Progenitor cell of endocrine pancreas (in vitro differentiated cells): ENCODE data around the gene KIAA1614. TPM values are rescaled to one million over a fixed set of nuclear protein-coding genes. Genes with fewer than 3 reads are reported as not detected.
"Not testable (repeated sequence)": the region's sequence is repeated elsewhere in the genome, so short reads cannot be mapped to it uniquely, and the experiment has no call there.

Experiments used
- DNase-seq: peaks from one replicate; pipeline ENCODE4 v3.0.0; 2021; ENCODE audit warnings: low spot score; ENCODE audit not compliant: unreplicated experiment
- H3K27ac Mint-ChIP-seq: 2 replicates; pipeline ENCODE4 v1.8.0; 2021; ENCODE audit warnings: mild to moderate bottlenecking, moderate library complexity, mixed read lengths
- H3K27me3 Mint-ChIP-seq: 2 replicates; pipeline ENCODE4 v1.8.0; 2021; ENCODE audit warnings: mixed read lengths
- H3K36me3 Mint-ChIP-seq: 2 replicates; pipeline ENCODE4 v1.8.0; 2022; ENCODE audit warnings: mixed read lengths; ENCODE audit not compliant: insufficient read depth
- H3K4me1 Mint-ChIP-seq: 2 replicates; pipeline ENCODE4 v1.8.0; 2021; ENCODE audit warnings: low read depth, mixed read lengths
- H3K4me3 Mint-ChIP-seq: 2 replicates; pipeline ENCODE4 v1.8.0; 2021; ENCODE audit warnings: low read depth, mild to moderate bottlenecking, moderate library complexity, mixed read lengths
- H3K9me3 Mint-ChIP-seq: 2 replicates; pipeline ENCODE4 v1.8.0; 2021; ENCODE audit warnings: low read depth, mixed read lengths
- total RNA-seq: library from RNA; stranded (reverse); gene quantifications from 2 replicates; pipeline ENCODE4 v1.2.1, GENCODE V29; 2021
- TF ChIP-seq, protein P1 (sequence below): fragments of 200-600 bp; sonication (generic); IDR thresholded peaks from one replicate; pipeline ENCODE4 v1.5.0; 2021; ENCODE audit warnings: antibody characterized with exemption, mild to moderate bottlenecking; ENCODE audit not compliant: unreplicated experiment

Gene KIAA1614
- total RNA-seq, 1 donor from 2014 or later: 2.5 TPM

DNA sequence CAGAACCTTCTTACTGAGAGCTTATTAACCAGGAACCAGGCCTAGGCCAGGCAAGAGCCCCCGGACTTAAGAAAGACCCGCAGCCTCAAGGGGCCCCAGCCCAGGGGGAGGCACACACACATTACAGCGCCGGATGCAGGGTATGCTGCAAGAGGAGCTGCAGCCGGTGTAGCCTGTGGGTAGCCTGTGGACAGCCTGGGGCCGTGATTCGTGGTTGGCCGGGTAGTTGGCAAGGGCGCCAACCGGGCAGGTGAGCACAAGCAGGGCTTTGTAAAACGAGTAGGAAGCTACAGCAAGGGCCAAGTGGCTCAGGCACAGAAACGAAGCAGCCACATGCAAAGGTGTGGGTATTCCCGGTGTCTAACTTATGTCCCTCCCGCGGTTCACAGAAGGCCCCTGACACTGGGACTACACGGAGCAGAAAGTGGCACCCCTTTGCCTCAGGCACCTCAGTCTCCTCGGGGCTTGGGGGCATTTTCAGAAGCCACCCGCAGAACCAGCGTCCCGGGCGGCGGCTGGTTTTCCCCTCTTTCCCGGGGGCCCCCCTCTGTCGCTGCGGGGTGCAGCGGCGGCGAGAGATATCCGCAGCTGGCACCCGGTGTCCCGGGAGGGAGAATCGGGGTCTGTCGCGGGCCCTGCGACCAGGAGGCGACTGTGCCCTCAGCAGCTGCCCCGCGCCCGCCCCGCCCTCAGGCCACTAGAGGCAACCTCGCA lies 40.8 kb downstream of the KIAA1614 start:
- no peak for DNase-seq
- Mint-ChIP-seq H3K4me1 (no peaks in the 10 kb centered on the region), H3K27ac (no peak overlapping the region), H3K36me3 (peaks cover 13% of the 10 kb centered on the region), H3K27me3 (no peaks in the 10 kb centered on the region), H3K9me3 (no peaks in the 10 kb centered on the region), H3K4me3 (no peak overlapping the region)
- TF ChIP-seq, protein P1, sequence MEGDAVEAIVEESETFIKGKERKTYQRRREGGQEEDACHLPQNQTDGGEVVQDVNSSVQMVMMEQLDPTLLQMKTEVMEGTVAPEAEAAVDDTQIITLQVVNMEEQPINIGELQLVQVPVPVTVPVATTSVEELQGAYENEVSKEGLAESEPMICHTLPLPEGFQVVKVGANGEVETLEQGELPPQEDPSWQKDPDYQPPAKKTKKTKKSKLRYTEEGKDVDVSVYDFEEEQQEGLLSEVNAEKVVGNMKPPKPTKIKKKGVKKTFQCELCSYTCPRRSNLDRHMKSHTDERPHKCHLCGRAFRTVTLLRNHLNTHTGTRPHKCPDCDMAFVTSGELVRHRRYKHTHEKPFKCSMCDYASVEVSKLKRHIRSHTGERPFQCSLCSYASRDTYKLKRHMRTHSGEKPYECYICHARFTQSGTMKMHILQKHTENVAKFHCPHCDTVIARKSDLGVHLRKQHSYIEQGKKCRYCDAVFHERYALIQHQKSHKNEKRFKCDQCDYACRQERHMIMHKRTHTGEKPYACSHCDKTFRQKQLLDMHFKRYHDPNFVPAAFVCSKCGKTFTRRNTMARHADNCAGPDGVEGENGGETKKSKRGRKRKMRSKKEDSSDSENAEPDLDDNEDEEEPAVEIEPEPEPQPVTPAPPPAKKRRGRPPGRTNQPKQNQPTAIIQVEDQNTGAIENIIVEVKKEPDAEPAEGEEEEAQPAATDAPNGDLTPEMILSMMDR: no peak

DNA sequence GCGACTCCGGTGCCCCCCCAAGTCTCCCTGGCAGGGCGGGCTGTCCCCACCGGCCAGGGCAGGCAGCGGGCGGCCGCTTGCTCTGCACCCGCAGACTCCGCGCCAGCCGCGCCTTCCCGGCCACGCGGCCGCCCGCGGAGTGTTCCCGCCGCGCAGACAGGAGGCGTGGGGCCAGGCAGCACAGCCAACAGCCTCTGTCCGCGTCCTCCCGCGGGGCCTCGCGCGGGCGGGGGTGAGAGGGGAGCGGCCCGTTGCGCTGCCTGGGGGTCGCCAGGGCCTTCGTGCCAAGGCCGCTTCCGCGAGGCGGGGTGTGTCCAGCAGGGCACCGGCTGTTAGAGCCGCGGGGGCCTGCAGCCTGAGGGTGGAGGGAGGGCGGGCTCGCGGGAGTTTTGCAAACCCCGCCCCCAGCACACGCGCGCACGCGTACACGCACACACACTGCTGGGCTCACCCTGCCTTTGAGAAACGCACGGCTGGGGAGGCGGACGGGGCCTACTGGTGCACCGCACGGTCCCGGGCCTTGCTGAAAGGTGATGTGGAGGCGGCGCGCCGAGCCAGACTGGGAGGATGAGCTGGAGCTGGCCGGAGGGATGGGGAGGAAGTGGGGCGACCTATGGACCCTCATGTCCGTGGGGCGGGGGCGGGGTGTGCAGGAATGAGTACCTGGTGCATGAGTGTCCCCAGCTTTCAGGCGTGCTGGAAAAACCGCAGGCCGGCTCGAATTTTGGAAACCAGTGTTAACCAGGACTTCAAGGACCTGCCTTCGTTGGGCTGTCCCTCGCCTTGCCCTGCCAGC lies 41.5 kb downstream of the KIAA1614 start:
- TF ChIP-seq, protein P1: no peak
- no peaks in the 10 kb centered on the region for H3K9me3 Mint-ChIP-seq
- H3K4me3 Mint-ChIP-seq: no peak overlapping the region
- H3K27ac Mint-ChIP-seq: no peak overlapping the region
- peaks cover 16% of the 10 kb centered on the region for H3K36me3 Mint-ChIP-seq
- H3K27me3 Mint-ChIP-seq: no peaks in the 10 kb centered on the region
- DNase-seq: no peak
- no peaks in the 10 kb centered on the region for H3K4me1 Mint-ChIP-seq

DNA sequence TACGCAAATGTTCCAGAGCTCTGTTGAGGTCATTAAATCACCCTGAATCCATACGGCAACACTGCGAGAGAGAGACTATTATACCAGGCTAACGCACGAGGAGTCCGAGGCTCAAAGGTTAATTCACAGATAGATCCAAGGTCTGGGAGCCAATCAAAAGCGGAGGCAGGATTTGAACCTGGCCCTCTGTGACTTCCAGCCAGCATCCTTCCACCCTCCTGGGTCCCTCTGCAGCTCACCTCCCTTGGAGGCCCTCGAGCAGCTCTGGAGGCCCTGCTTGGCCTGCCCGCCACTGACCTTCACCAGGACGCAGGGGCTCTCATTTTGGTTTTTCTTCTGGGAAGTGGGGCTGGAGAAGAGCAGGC lies 42.1 kb downstream of the KIAA1614 start:
- Mint-ChIP-seq H3K4me3 (no peak overlapping the region), H3K9me3 (no peaks in the 10 kb centered on the region), H3K36me3 (peaks cover 18% of the 10 kb centered on the region), H3K27ac (no peak overlapping the region), H3K4me1 (no peaks in the 10 kb centered on the region), H3K27me3 (no peaks in the 10 kb centered on the region)
- TF ChIP-seq, protein P1: no peak
- DNase-seq: no peak

DNA sequence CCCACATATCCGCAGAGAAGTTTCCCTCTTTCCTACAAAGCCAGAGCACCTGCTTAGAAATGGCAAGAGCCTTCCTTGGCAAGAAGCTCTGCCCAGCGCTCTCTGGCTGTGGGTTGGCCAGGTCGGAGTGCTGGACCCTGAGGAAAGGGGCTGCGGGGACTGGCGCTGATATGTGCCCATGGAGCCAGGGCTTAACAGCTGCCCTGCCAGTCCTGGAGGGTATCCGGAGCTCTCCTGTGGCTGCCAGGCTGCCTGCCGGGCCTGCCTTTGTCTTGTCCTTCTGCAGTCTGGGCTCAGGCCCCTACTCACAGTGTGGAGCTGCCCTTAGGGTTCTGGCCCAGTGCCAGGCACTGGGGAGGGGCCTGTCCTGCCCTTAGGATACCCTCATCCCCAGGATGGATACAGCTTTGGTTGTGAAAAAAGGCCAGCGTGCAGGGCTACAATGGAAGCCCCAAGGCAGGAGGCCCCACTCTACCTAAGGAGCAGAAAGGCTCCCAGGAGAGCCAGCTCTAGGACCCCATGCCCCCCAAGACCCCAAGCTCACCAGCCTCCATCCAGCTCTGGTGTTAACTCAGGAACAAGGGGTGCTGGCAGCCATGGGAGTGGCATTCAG lies 43.4 kb downstream of the KIAA1614 start:
- H3K27ac Mint-ChIP-seq: no peak overlapping the region
- no peak for DNase-seq
- TF ChIP-seq, protein P1: no peak

DNA sequence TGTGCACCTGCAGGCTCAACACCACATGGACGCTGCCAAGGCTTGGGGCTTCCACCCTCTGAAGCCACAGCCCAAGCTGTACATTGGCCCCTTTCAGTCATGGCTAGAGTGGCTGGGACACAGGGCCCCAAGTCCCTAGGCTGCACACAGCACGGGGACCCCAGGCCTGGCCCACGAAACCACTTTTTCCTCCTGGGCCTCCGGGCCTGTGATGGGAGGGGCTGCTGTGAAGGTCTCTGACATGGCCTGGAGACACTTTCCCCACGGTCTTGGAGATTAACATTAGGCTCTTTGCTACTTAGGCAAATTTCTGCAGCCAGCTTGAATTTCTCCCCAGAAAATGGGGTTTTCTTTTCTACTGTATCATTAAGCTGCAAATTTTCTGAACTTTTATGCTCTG lies 46.9 kb downstream of the KIAA1614 start:
- H3K4me3 Mint-ChIP-seq, H3K27ac Mint-ChIP-seq, H3K27me3 Mint-ChIP-seq: not testable (repeated sequence)

More for the DNA sequence above, 43.4 kb downstream of the KIAA1614 start:
- peaks cover 27% of the 10 kb centered on the region for H3K36me3 Mint-ChIP-seq
- no peaks in the 10 kb centered on the region for H3K27me3 Mint-ChIP-seq
- no peak overlapping the region for H3K4me3 Mint-ChIP-seq
- H3K9me3 Mint-ChIP-seq: peaks cover 10% of the 10 kb centered on the region
- no peaks in the 10 kb centered on the region for H3K4me1 Mint-ChIP-seq

More for the DNA sequence above, 46.9 kb downstream of the KIAA1614 start:
- H3K9me3 Mint-ChIP-seq, DNase-seq, H3K4me1 Mint-ChIP-seq: not testable (repeated sequence)
- peaks cover 29% of the 10 kb centered on the region for H3K36me3 Mint-ChIP-seq
